ENCODE measurements around the gene CORIN. TPM values are rescaled to one million over a fixed set of nuclear protein-coding genes. Genes with fewer than 3 reads are reported as not detected.

The CORIN gene
- total and polyA plus RNA-seq, 4 donors = 0.02 to 0.23 (median 0.15) TPM

DNA sequence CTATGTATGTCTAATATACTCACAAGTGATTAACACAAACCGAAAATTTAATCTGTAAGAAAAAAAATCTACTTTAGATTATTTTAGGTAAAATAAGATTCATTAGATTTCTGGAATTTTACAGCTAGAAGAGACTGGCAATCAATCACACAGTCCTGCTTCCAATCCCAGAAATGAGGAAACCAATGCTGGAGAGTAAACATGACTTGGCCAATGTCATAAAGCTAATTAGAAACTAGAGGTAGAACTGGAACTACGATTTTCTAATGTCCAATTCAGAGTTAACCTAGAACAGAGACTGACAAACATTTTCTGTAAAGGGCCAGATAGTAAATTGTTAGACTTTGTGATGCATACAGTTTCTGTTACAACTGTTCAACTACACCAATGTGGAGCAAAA lies 123.6 kb downstream of the CORIN start:
- Histone ChIP-seq H3K27me3 (ENCODE audit: control insufficient read depth in 4 of 4, insufficient read depth in 4 of 4, low read length in 3 of 4) (no peaks in the 10 kb centered on the region), H3K4me3 (ENCODE audit: low read depth in 1 of 3, low read length in 3 of 3) (no peak overlapping the region), H3K4me1 (ENCODE audit: control insufficient read depth in 4 of 4, insufficient read depth in 4 of 4, low read length in 3 of 4) (peaks cover 0 to 9% (median 4%) of the 10 kb centered on the region in 4 donors), H3K9ac (ENCODE audit: low read depth in 1 of 2, low read length in 2 of 2) (no peak overlapping the region), H3K9me3 (ENCODE audit: control insufficient read depth in 4 of 4, low read length in 3 of 4) (no peaks in the 10 kb centered on the region), H3K27ac (ENCODE audit: low read depth in 1 of 2, low read length in 2 of 2) (no peak overlapping the region), H3K36me3 (ENCODE audit: control insufficient read depth in 4 of 4, insufficient read depth in 3 of 4, low read depth in 1 of 4, low read length in 3 of 4) (no peaks in the 10 kb centered on the region)
- no peak for DNase-seq (ENCODE audit: low spot score)
- peak; percentile 36 for TF ChIP-seq YY1 (IDR thresholded peaks at IDR 0.05)
- TF ChIP-seq JUND (IDR thresholded peaks at IDR 0.05) = no peak
- peak; percentile 16 to 18 for TF ChIP-seq HNF4A (conservative IDR thresholded peaks at IDR 0.05)
- no peak for TF ChIP-seq NR2F2 (IDR thresholded peaks at IDR 0.05)
- TF ChIP-seq, protein P1, sequence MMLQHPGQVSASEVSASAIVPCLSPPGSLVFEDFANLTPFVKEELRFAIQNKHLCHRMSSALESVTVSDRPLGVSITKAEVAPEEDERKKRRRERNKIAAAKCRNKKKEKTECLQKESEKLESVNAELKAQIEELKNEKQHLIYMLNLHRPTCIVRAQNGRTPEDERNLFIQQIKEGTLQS (IDR thresholded peaks at IDR 0.05) = peak; percentile 14
- TF ChIP-seq SP1 (IDR thresholded peaks at IDR 0.05) = peak; percentile 22
- peak; percentile 33 for TF ChIP-seq REST (IDR thresholded peaks at IDR 0.05)
- TF ChIP-seq TAF1 (conservative IDR thresholded peaks at IDR 0.05) = no peak
- TF ChIP-seq FOXA2 (IDR thresholded peaks at IDR 0.05) = peak; percentile 85
- no peak for TF ChIP-seq HNF4G (IDR thresholded peaks at IDR 0.05)
- peak; percentile 70 for TF ChIP-seq FOXA1 (IDR thresholded peaks at IDR 0.05)
- 51% methylated on average over 2 of the region's 2 CpGs for WGBS

DNA sequence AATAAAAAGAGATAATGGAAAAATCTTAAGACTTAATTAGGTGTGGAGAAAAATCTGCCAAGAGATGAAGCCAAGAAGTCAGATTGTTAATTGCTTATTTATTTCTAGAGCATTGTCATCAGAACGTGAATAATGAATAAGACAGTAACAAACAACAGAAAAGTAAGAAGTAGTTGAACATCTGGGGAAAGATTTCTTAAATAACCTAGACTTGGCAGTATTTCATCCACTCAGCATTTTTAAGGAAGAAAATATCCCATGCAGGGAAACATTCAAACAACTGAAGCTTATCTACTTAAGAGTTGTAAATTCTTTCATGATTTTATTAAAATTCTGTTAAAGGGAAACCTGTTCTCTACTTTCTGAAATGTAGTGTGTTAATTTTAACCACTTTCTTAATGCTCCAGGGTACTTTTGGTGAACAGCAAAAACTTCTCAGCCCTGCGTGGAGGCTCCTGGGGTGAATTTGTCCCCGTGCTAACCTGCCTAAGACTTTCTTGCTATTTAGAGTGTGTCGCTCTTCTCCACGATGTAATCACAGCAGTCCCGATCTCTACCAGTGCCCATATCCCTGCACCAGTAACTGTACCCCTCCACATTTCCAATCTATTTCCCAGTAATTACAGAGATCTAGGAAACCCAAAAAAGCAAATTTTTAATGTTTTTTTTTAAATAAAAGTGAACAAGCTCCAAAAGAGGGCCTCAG lies 124.6 kb downstream of the CORIN start:
- no peak for DNase-seq (ENCODE audit: low spot score)
- 85% methylated on average over 6 of the region's 6 CpGs for WGBS
- H3K4me1 ChIP-seq (ENCODE audit: control insufficient read depth in 4 of 4, insufficient read depth in 4 of 4, low read length in 3 of 4) = peaks cover 0 to 9% (median 4%) of the 10 kb centered on the region in 4 donors

More for the DNA sequence above, 124.6 kb downstream of the CORIN start:
- no peaks in the 10 kb centered on the region for H3K36me3 ChIP-seq (ENCODE audit: control insufficient read depth in 4 of 4, insufficient read depth in 3 of 4, low read depth in 1 of 4, low read length in 3 of 4)
- H3K27ac ChIP-seq (ENCODE audit: low read depth in 1 of 2, low read length in 2 of 2) = no peak overlapping the region
- H3K9me3 ChIP-seq (ENCODE audit: control insufficient read depth in 4 of 4, low read length in 3 of 4) = no peaks in the 10 kb centered on the region
- H3K9ac ChIP-seq (ENCODE audit: low read depth in 1 of 2, low read length in 2 of 2) = no peak overlapping the region
- H3K27me3 ChIP-seq (ENCODE audit: control insufficient read depth in 4 of 4, insufficient read depth in 4 of 4, low read length in 3 of 4) = no peaks in the 10 kb centered on the region
- TF ChIP-seq YY1 (IDR thresholded peaks at IDR 0.05) = no peak
- TF ChIP-seq FOXA2 (IDR thresholded peaks at IDR 0.05) = no peak
- no peak for TF ChIP-seq RAD21 (IDR thresholded peaks at IDR 0.05)
- no peak for TF ChIP-seq SP1 (IDR thresholded peaks at IDR 0.05)
- no peak for TF ChIP-seq REST (IDR thresholded peaks at IDR 0.05)
- TF ChIP-seq FOXA1 (IDR thresholded peaks at IDR 0.05) = no peak
- TF ChIP-seq HNF4A (conservative IDR thresholded peaks at IDR 0.05) = no peak
- no peak for TF ChIP-seq HNF4G (IDR thresholded peaks at IDR 0.05)
- no peak for TF ChIP-seq RXRA (IDR thresholded peaks at IDR 0.05)
- no peak for TF ChIP-seq MAX (IDR thresholded peaks at IDR 0.05)
- TF ChIP-seq NR2F2 (IDR thresholded peaks at IDR 0.05) = no peak
- TF ChIP-seq TAF1 (conservative IDR thresholded peaks at IDR 0.05) = no peak
- TF ChIP-seq CTCF (IDR thresholded peaks at IDR 0.05; ENCODE audit: low read depth, low read length, missing input control) = no peak
- TF ChIP-seq, protein P1 (IDR thresholded peaks at IDR 0.05) = no peak
- no peak for TF ChIP-seq JUND (IDR thresholded peaks at IDR 0.05)
- TF ChIP-seq, protein P2, sequence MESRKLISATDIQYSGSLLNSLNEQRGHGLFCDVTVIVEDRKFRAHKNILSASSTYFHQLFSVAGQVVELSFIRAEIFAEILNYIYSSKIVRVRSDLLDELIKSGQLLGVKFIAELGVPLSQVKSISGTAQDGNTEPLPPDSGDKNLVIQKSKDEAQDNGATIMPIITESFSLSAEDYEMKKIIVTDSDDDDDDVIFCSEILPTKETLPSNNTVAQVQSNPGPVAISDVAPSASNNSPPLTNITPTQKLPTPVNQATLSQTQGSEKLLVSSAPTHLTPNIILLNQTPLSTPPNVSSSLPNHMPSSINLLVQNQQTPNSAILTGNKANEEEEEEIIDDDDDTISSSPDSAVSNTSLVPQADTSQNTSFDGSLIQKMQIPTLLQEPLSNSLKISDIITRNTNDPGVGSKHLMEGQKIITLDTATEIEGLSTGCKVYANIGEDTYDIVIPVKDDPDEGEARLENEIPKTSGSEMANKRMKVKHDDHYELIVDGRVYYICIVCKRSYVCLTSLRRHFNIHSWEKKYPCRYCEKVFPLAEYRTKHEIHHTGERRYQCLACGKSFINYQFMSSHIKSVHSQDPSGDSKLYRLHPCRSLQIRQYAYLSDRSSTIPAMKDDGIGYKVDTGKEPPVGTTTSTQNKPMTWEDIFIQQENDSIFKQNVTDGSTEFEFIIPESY (IDR thresholded peaks at IDR 0.05) = no peak
- TF ChIP-seq EGR1 (IDR thresholded peaks at IDR 0.05; ENCODE audit: low read depth in 2 of 2) = no peak
- TF ChIP-seq GABPA (IDR thresholded peaks at IDR 0.05 in 1 of 2, conservative IDR thresholded peaks at IDR 0.05 in 1 of 2) = no peak
- H3K4me3 ChIP-seq (ENCODE audit: low read depth in 1 of 3, low read length in 3 of 3) = no peak overlapping the region
